ENCODE results near the gene COLEC12. TPM values are rescaled to one million over a fixed set of nuclear protein-coding genes. Genes with fewer than 3 reads are reported as not detected.

The COLEC12 gene
- polyA plus RNA-seq (2013, experiment 1 of 2) = 8.9 TPM
- 9.2 TPM for polyA plus RNA-seq (2013, experiment 2 of 2)

DNA sequence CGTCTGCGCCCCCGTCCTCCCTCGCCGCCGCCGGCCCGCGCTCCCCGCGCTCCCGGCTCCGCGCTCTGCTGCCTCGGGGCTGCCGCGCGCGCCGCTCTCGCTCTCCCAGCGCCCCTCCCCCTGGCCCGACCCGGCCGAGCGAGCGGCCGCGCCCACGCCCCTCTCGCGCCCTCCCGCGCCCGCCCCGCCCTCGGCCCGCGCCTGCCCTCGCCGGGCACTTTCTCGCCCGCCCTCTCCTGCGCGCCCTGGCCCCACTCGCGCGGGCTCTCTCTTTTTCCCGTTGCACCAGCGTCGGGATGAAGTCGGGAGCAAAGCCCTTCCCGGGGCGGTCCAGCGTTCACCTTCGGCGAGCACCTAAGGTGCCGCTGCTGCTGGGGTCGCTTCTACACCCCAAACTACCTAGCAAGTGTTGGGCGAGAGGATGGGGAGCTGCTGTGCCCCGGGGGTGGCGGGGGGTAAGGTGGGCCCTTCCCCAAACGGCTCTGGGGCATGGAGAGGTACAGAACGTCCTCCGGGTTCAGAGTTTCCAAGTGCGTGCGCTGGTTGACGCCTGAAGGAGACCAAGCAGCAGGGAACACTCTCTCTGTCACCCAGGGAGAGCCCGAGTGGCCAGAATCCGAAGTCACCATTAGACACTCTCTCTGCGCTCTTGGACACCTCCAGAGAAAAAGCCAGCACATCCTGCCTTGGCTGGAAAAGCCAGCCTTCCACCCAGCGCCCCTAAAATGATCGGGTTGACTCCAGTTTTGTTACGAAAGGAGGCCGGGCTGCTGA lies at the start of gene COLEC12:
Gene COLEC12, minus strand, starts transcription at position 70 of the 774 bp plus-strand sequence. CDS start 187 bp downstream, outside the sequence.
- Histone ChIP-seq H3K4me1 (ENCODE audit: control insufficient read depth, insufficient read depth, low read depth, low read length) (peaks cover 16% of the 10 kb centered on the region), H2BK5ac (ENCODE audit: low read depth, low read length, poor library complexity, severe bottlenecking) (no peak within 1 kb of the TSS), H3K9me3 (ENCODE audit: control insufficient read depth, low read length) (no peaks in the 10 kb centered on the region), H2AK5ac (ENCODE audit: low read length, severe bottlenecking) (no peak within 1 kb of the TSS), H3K4me2 (ENCODE audit: low read length, poor library complexity, severe bottlenecking) (peak within 1 kb of the TSS; percentile 97), H3K18ac (ENCODE audit: low read depth in 1 of 2, low read length in 2 of 2) (peak within 1 kb of the TSS in 1 of 2 experiments; percentile 23), H2BK120ac (ENCODE audit: low read depth, low read length) (peak within 1 kb of the TSS; percentile 43), H3K23ac (ENCODE audit: low read length in 2 of 2) (peak within 1 kb of the TSS in 1 of 2 experiments; percentile 79), H3K14ac (ENCODE audit: low read length in 2 of 2) (no peak within 1 kb of the TSS), H3K36me3 (ENCODE audit: control insufficient read depth in 1 of 2, insufficient read depth in 2 of 2, low read depth in 1 of 2, low read length in 2 of 2) (no peaks in the 10 kb centered on the region), H3K9ac (ENCODE audit: low read length) (peak within 1 kb of the TSS; percentile 88), H2BK15ac (ENCODE audit: low read depth, poor library complexity, severe bottlenecking) (peak within 1 kb of the TSS; percentile 2), H2AFZ (ENCODE audit: low read depth, low read length) (peak within 1 kb of the TSS; percentile 29), H3K27ac (ENCODE audit: low read length, poor library complexity, severe bottlenecking) (peak within 1 kb of the TSS; percentile 18), H3K4ac (ENCODE audit: low read depth in 1 of 2, low read length in 2 of 2) (no peak within 1 kb of the TSS), H3K4me3 (ENCODE audit: insufficient read depth in 1 of 2, low read depth in 1 of 2, low read length in 2 of 2) (peak within 1 kb of the TSS; percentile 68 to 89), H4K91ac (ENCODE audit: low read length) (no peak within 1 kb of the TSS), H3K79me1 (replicated peaks; ENCODE audit: low read length, poor library complexity, severe bottlenecking) (no peaks in the 10 kb centered on the region), H4K8ac (ENCODE audit: low read length) (no peak within 1 kb of the TSS), H2BK12ac (ENCODE audit: low read length in 2 of 2) (no peak within 1 kb of the TSS), H3K27me3 (ENCODE audit: control insufficient read depth in 1 of 2, insufficient read depth in 1 of 2, low read length in 2 of 2) (no peaks in the 10 kb centered on the region)
- peak; percentile 60 for DNase-seq
- 1% methylated on average over 68 of the region's 75 CpGs for WGBS

DNA sequence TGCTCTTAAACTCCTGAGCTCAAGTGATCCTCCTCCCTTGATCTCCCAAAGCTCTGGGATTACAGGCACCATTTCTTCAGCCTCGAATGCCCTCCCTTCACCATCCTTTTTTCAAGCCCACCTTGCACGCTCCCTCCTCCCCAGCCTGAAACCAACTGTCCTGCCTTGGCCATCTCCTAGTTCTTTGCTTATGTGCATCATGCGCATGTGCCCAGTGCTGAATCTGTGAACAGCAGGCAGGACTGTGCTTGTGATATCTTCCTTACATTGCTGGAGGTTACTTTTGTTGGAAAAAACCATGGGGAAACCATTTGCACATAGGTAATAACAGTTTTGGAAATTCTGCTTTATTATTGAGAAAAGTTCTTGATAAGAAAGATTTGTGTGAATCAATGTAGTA lies 49.5 kb upstream of the COLEC12 start:
- Histone ChIP-seq H2BK120ac (ENCODE audit: low read depth, low read length) (no peak overlapping the region), H3K4me2 (ENCODE audit: low read length, poor library complexity, severe bottlenecking) (no peak overlapping the region), H3K9ac (ENCODE audit: low read length) (no peak overlapping the region), H3K23ac (ENCODE audit: low read length in 2 of 2) (no peak overlapping the region), H3K4ac (ENCODE audit: low read depth in 1 of 2, low read length in 2 of 2) (no peak overlapping the region), H3K79me1 (replicated peaks; ENCODE audit: low read length, poor library complexity, severe bottlenecking) (no peaks in the 10 kb centered on the region), H2AK5ac (ENCODE audit: low read length, severe bottlenecking) (no peak overlapping the region), H2BK15ac (ENCODE audit: low read depth, poor library complexity, severe bottlenecking) (no peak overlapping the region), H3K4me3 (ENCODE audit: insufficient read depth in 1 of 2, low read depth in 1 of 2, low read length in 2 of 2) (no peak overlapping the region), H3K27ac (ENCODE audit: low read length, poor library complexity, severe bottlenecking) (no peak overlapping the region), H4K91ac (ENCODE audit: low read length) (no peak overlapping the region), H4K8ac (ENCODE audit: low read length) (no peak overlapping the region), H2BK12ac (ENCODE audit: low read length in 2 of 2) (no peak overlapping the region), H3K27me3 (ENCODE audit: control insufficient read depth in 1 of 2, insufficient read depth in 1 of 2, low read length in 2 of 2) (peaks cover 0 to 3% of the 10 kb centered on the region in 2 experiments), H3K36me3 (ENCODE audit: control insufficient read depth in 1 of 2, insufficient read depth in 2 of 2, low read depth in 1 of 2, low read length in 2 of 2) (no peaks in the 10 kb centered on the region), H2BK5ac (ENCODE audit: low read depth, low read length, poor library complexity, severe bottlenecking) (no peak overlapping the region), H3K14ac (ENCODE audit: low read length in 2 of 2) (no peak overlapping the region), H3K4me1 (ENCODE audit: control insufficient read depth, insufficient read depth, low read depth, low read length) (no peaks in the 10 kb centered on the region), H3K9me3 (ENCODE audit: control insufficient read depth, low read length) (no peaks in the 10 kb centered on the region), H2AFZ (ENCODE audit: low read depth, low read length) (no peak overlapping the region), H3K18ac (ENCODE audit: low read depth in 1 of 2, low read length in 2 of 2) (no peak overlapping the region)
- WGBS = 85% methylated on average over 3 of the region's 3 CpGs
- DNase-seq = no peak

DNA sequence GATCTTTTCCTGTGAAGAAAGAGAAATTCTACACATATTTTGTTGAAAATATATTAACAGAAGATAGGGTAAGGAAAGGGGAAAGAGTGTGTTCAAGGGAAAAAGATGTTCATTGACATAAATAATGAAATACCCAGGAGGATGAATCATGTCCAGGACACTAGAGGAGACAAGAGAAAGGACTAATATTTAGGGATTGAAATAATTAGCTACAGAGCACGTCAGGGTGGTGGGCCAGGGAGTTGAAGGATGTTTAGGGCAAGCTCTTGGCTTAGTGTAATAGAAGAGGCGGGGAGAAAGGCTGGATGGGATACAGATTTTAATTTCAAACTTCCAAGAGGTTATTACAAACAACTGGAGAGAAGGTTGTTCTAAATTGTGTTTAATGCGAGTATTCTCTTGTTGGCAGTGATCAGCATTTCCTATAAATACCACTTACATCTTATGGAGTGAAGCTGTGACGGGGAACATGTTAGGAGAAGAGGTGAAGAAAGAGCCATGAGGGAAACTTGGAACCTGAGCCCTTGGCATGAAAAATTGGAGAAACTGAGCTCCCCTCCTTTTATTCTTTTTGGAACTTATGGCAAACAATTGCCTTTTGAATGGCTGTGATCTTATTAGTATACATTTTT lies 43.1 kb upstream of the COLEC12 start:
- no peaks in the 10 kb centered on the region for H3K79me1 ChIP-seq (replicated peaks; ENCODE audit: low read length, poor library complexity, severe bottlenecking)
- H3K4ac ChIP-seq (ENCODE audit: low read depth in 1 of 2, low read length in 2 of 2) = no peak overlapping the region
- no peak overlapping the region for H4K8ac ChIP-seq (ENCODE audit: low read length)
- H4K91ac ChIP-seq (ENCODE audit: low read length) = no peak overlapping the region
- H2BK120ac ChIP-seq (ENCODE audit: low read depth, low read length) = no peak overlapping the region
- DNase-seq = no peak
- no peak overlapping the region for H3K27ac ChIP-seq (ENCODE audit: low read length, poor library complexity, severe bottlenecking)
- H3K9me3 ChIP-seq (ENCODE audit: control insufficient read depth, low read length) = no peaks in the 10 kb centered on the region
- H2BK12ac ChIP-seq (ENCODE audit: low read length in 2 of 2) = no peak overlapping the region
- WGBS = 76% methylated on average over 3 of the region's 4 CpGs
- H3K18ac ChIP-seq (ENCODE audit: low read depth in 1 of 2, low read length in 2 of 2) = no peak overlapping the region
- no peak overlapping the region for H3K9ac ChIP-seq (ENCODE audit: low read length)
- H3K4me3 ChIP-seq (ENCODE audit: insufficient read depth in 1 of 2, low read depth in 1 of 2, low read length in 2 of 2) = no peak overlapping the region
- no peak overlapping the region for H2AK5ac ChIP-seq (ENCODE audit: low read length, severe bottlenecking)
- H3K4me1 ChIP-seq (ENCODE audit: control insufficient read depth, insufficient read depth, low read depth, low read length) = no peaks in the 10 kb centered on the region
- no peak overlapping the region for H2AFZ ChIP-seq (ENCODE audit: low read depth, low read length)
- H2BK15ac ChIP-seq (ENCODE audit: low read depth, poor library complexity, severe bottlenecking) = no peak overlapping the region
- H3K36me3 ChIP-seq (ENCODE audit: control insufficient read depth in 1 of 2, insufficient read depth in 2 of 2, low read depth in 1 of 2, low read length in 2 of 2) = no peaks in the 10 kb centered on the region
- no peak overlapping the region for H2BK5ac ChIP-seq (ENCODE audit: low read depth, low read length, poor library complexity, severe bottlenecking)
- H3K4me2 ChIP-seq (ENCODE audit: low read length, poor library complexity, severe bottlenecking) = no peak overlapping the region
- H3K14ac ChIP-seq (ENCODE audit: low read length in 2 of 2) = no peak overlapping the region
- peaks cover 0 to 3% of the 10 kb centered on the region in 2 experiments for H3K27me3 ChIP-seq (ENCODE audit: control insufficient read depth in 1 of 2, insufficient read depth in 1 of 2, low read length in 2 of 2)
- H3K23ac ChIP-seq (ENCODE audit: low read length in 2 of 2) = no peak overlapping the region

DNA sequence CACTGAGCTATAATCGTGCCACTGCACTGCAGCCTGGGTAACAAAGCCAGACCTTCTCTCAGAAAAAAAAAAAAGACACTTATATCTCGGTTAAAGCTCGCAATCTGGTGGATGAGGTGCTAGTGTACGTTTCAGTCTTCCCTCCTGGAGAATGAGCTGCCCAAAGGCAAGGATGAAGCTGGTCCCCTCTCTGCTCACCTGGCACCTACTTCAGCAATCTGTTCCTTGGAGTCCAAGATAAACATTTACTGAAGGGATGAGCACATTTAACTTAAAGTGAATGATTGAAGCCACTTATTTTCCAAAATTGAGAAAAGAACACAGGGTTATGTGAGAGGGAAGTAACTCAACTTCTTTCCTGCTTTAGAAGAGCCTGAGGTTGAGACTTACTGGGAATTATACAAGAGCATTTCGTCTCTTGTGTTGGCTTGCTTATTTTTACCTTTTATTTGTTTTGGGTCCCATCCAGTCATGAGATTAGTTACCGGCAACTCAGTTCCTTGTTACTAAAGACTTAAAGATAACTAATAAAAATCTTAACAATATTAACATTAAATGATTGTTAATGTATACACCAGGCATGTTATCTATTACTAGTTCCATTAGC lies 33.6 kb upstream of the COLEC12 start:
- no peak overlapping the region for H2BK120ac ChIP-seq (ENCODE audit: low read depth, low read length)
- 96% methylated on average over 4 of the region's 6 CpGs for WGBS
- no peaks in the 10 kb centered on the region for H3K9me3 ChIP-seq (ENCODE audit: control insufficient read depth, low read length)
- H3K4me3 ChIP-seq (ENCODE audit: insufficient read depth in 1 of 2, low read depth in 1 of 2, low read length in 2 of 2) = no peak overlapping the region
- H4K8ac ChIP-seq (ENCODE audit: low read length) = no peak overlapping the region
- no peak overlapping the region for H2BK5ac ChIP-seq (ENCODE audit: low read depth, low read length, poor library complexity, severe bottlenecking)
- no peak overlapping the region for H3K23ac ChIP-seq (ENCODE audit: low read length in 2 of 2)
- no peak overlapping the region for H4K91ac ChIP-seq (ENCODE audit: low read length)
- H3K14ac ChIP-seq (ENCODE audit: low read length in 2 of 2) = no peak overlapping the region
- H3K4me2 ChIP-seq (ENCODE audit: low read length, poor library complexity, severe bottlenecking) = no peak overlapping the region
- DNase-seq = no peak
- H3K4ac ChIP-seq (ENCODE audit: low read depth in 1 of 2, low read length in 2 of 2) = no peak overlapping the region
- H2AK5ac ChIP-seq (ENCODE audit: low read length, severe bottlenecking) = no peak overlapping the region
- no peak overlapping the region for H3K27ac ChIP-seq (ENCODE audit: low read length, poor library complexity, severe bottlenecking)
- peaks cover 0 to 3% of the 10 kb centered on the region in 2 experiments for H3K27me3 ChIP-seq (ENCODE audit: control insufficient read depth in 1 of 2, insufficient read depth in 1 of 2, low read length in 2 of 2)
- no peaks in the 10 kb centered on the region for H3K79me1 ChIP-seq (replicated peaks; ENCODE audit: low read length, poor library complexity, severe bottlenecking)
- no peak overlapping the region for H3K18ac ChIP-seq (ENCODE audit: low read depth in 1 of 2, low read length in 2 of 2)
- H3K36me3 ChIP-seq (ENCODE audit: control insufficient read depth in 1 of 2, insufficient read depth in 2 of 2, low read depth in 1 of 2, low read length in 2 of 2) = no peaks in the 10 kb centered on the region
- H3K9ac ChIP-seq (ENCODE audit: low read length) = no peak overlapping the region
- H2BK15ac ChIP-seq (ENCODE audit: low read depth, poor library complexity, severe bottlenecking) = no peak overlapping the region
- no peak overlapping the region for H2BK12ac ChIP-seq (ENCODE audit: low read length in 2 of 2)
- no peak overlapping the region for H2AFZ ChIP-seq (ENCODE audit: low read depth, low read length)
- no peaks in the 10 kb centered on the region for H3K4me1 ChIP-seq (ENCODE audit: control insufficient read depth, insufficient read depth, low read depth, low read length)

Measured in mesenchymal stem cell (in vitro differentiated cells and primary cell).